HG03558 (cell line): ENCODE results near the gene RBMX.
"Not testable (repeated sequence)": the region's sequence is repeated elsewhere in the genome, so short reads cannot be mapped to it uniquely, and the experiment has no call there.

Experiments
- ATAC-seq: cut with Tn5 transposase; IDR thresholded peaks from one replicate; pipeline ENCODE4 v1.9.1; 2021; ENCODE audit warnings: moderate number of reproducible peaks; ENCODE audit not compliant: unreplicated experiment; ENCODE audit errors: extremely low read depth

Gene RBMX

GRCh38 chrX:136880452-136881013 lies at the start of gene RBMX:
Gene RBMX (minus strand): TSS chrX:136880725. CDS start chrX:136879427, 1,298 bp downstream.
- peak; percentile 72 for ATAC-seq

- not testable (repeated sequence) for ATAC-seq
Observed at GRCh38 chrX:136921438-136921837, 40.9 kb upstream of the RBMX start.

- no peak for ATAC-seq
Observed at GRCh38 chrX:136920001-136920400, 39.5 kb upstream of the RBMX start.

DNA sequence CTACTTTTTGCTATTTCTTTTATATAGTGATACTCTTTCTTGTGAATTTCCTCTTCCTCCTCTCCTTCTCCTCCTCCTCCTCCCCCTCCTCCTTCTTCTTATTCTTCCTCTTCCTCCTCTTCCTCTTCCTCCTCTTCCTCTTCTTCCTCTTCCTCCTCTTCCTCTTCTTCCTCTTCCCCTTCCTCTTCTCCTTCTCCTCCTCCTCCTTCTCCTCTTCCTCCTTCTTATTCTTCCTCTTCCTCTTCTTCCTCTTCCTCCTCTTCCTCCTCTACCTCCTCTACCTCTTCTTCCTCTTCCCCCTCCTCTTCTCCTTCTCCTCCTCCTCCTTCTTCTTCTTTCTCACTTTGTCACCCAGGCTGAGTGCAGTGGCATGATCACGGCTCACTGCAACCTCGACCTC lies 36.3 kb upstream of the RBMX start:
- ATAC-seq: no peak

- not testable (repeated sequence) for ATAC-seq
Observed at GRCh38 chrX:136911661-136912060, 31.1 kb upstream of the RBMX start.

GRCh38 chrX:136911253-136911652 lies 30.7 kb upstream of the RBMX start:
- no peak for ATAC-seq

GRCh38 chrX:136910565-136911035 lies 30.1 kb upstream of the RBMX start:
- ATAC-seq: no peak

GRCh38 chrX:136909706-136910564 lies 29.4 kb upstream of the RBMX start:
- no peak for ATAC-seq

DNA sequence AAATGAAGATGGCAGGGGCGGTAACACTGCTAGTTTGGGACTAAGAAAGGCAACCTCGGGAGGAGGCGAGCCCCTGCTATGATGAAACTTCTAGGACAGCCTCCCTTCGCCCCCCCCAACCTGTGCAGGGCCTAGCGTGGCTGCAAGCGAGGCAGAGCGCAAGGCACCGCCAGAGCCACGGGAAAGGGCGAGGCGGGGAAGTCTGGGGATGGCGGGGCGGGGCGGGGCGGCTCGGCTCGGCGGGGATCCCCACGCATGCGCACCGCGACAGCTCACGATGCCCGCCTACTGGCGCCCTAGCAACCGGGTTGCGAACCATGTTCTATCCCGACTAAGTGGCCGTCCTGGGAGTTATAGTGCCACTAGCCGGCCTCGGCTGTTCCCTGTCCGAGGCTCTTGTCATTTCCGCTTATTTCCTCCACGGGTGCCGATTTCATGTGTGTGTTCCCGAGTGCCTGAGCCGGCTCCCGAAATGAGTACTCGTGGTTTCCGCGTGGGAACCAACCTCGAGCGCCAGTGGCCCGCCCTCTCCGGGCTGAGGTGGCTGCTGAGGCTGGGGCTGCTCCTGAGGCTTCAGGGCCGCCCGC lies 28.7 kb upstream of the RBMX start:
- no peak for ATAC-seq

- no peak for ATAC-seq
Observed at GRCh38 chrX:136907621-136908020, 27.1 kb upstream of the RBMX start.

GRCh38 chrX:136906921-136907510 lies 26.5 kb upstream of the RBMX start:
- ATAC-seq: no peak

DNA sequence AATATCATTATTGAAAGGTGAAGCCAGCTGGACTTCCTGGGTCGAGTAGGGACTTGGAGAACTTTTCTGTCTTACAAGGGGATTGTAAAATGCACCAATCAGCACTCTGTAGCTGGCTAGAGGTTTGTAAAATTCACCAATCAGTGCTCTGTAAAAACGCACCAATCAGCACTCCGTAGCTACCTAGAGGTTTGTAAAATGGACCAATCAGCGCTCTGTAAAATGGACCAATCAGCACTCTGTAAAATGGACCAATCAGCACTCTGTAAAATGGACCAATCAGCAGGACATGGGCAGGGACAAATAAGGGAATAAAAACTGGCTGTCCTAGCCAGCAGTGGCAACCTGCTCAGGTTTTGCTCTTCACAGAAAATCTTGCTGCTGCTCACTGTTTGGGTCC lies 23.5 kb upstream of the RBMX start:
- ATAC-seq: not testable (repeated sequence)

DNA sequence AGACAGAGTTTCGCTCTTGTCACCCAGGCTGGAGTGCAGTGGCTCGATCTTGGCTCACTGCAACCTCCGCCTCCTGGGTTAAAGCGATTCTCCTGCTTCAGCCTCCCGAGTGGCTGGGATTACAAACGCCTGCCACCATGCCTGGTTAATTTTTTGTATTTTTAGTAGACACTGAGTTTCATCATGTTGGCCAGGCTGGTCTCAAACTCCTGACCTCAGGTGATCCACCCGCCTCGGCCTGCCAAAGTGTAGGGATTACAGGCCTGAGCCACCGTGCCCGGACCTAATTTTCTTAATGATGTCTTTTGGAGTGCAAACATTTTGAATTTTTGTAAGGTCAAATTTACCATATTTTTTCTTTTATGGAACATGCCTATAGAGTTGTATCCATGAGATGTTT lies 19.5 kb upstream of the RBMX start:
- ATAC-seq: not testable (repeated sequence)

- ATAC-seq: no peak
Observed at GRCh38 chrX:136899221-136899620, 18.7 kb upstream of the RBMX start.

DNA sequence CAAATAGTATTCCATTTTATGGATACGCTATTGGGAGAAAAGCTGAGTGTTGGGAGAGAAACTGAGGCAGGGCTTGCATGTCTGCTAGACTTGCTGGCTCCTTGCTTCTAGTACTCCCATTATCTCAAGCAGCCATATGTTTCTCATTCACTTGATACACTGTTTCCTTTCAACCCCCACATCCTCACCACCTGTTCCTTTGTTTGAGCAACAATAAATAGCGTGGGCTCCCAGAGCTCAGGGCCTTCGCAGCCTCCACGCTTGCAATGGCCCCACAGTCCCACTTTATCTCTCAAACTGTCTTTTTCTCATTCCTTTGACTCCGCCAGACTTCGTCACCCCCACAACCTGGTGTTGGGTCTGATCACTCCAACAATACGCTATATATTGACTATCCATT lies 18.2 kb upstream of the RBMX start:
- not testable (repeated sequence) for ATAC-seq

GRCh38 chrX:136896121-136896914 lies 15.8 kb upstream of the RBMX start:
- ATAC-seq: no peak

- ATAC-seq: no peak
Observed at GRCh38 chrX:136892412-136892811, 11.9 kb upstream of the RBMX start.

GRCh38 chrX:136890596-136890995 lies 10.1 kb upstream of the RBMX start:
- not testable (repeated sequence) for ATAC-seq

- ATAC-seq: no peak
Observed at GRCh38 chrX:136889269-136889668, 8.7 kb upstream of the RBMX start.

- ATAC-seq: no peak
Observed at GRCh38 chrX:136880003-136880451, 498 bp downstream of the RBMX start.
